DMS 273 (cell line): ENCODE data around the gene GMDS.

Source experiments
- DNase-seq: peaks from one replicate; lab custom pipeline; 2025; ENCODE audit not compliant: unreplicated experiment; lab: John Stamatoyannopoulos, UW

The GMDS gene

DNA sequence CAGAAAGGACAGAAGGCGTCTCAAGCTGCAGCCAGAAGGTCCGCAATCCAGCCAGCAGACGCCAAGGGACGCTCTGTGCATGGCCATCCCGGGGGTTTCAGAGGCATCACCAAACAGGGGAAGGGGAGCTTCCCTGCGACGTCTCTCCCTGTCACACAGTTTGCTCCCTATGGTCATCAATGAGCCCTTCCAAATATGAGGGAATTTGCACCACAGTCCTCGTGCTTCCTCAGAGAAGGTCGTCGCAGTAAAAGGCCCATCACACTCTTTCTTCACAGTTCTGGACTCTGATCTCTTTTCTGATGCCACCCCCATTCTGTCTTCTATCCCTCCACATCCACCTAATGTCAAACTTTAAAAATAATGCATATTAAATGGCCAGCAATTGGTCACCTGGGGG, 645.9 kb downstream of the GMDS start:
- DNase-seq = no peak

DNA sequence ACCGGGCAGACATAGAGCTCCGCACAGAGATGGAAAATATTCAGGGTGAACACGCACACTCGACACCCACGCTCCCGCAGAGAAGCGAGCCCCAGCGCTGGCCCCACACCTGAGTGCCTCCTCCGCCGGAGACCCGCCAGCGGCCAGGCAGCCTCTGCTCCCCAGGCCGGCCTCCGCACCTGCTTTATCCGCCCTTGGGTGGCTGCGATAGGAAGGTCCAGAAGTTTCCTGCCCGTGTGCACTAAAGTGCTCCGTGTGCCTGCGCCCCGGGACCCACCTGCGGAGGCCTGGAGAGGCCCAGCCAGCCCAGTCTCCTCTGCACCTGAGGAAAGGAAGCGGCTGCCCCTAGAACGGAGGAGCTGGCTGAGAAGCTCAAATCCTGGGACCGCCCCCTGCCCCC, 646.5 kb downstream of the GMDS start:
- DNase-seq = no peak

DNA sequence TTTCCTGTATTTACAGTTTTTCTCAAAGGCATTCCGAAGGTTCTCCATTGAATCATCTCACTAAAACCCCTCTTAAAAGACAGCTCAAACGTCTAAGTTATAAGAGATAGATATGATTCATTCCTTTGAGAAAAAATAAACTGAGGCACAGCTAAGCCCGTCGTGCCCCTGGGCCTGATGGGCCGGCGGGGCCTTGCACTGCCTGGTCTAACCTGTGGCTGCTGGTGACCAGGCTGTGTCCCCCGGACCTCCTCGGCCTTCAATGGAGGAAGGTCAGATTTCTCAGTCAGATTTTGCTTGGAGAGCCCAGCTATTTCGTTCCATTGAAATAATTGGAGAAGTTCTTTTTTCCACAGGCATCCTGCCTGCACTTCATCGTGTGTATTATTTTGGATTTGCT, 647.0 kb downstream of the GMDS start:
- DNase-seq = no peak

DNA sequence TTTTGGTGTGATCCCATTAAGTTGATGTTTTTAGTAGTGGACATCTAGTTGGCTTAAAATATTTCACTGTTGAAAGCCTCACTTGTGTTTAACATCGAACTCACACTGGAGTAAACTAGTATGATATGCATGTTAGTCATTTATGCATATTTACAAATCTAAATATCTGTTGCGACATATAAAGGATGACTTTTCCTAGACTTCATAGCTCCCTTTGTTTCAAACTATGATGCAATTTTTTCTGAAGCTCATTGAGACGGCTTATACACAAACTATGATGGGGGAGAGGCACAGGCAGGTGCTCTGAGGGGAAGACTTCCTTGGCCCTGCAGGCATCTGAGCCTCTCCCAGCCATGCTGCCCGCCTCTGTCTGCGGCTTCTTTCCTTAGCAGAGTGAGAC, 647.5 kb downstream of the GMDS start:
- no peak for DNase-seq

DNA sequence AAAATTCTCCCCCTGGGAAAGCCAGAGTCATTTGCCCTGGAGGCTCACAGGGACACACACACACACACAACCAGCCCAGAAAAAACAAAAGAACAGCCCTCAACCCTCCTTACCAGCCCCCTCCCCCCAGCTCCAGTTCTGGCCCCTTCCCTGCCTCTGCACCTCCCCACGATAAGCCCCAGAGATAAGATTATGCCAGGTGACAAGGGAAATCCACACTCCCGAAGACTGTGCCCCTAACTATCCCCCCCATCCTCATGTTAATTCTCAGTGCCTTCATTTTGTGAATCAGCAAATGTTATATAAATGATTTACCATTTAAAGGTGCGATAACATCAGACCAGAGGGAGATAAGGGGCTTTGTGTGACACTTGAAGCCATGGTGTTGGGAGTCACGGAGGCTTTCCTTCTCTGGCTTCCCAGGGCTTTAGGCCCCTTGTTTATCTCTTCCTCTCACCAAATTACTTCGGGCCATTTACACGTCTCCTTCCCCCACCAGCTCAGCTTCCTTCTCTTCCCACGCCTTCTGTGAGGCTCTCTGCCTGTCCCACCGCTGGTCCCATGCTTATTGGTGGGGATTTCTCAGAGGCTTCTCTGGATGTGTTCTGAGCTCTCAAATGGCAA, 648.2 kb downstream of the GMDS start:
- no peak for DNase-seq

DNA sequence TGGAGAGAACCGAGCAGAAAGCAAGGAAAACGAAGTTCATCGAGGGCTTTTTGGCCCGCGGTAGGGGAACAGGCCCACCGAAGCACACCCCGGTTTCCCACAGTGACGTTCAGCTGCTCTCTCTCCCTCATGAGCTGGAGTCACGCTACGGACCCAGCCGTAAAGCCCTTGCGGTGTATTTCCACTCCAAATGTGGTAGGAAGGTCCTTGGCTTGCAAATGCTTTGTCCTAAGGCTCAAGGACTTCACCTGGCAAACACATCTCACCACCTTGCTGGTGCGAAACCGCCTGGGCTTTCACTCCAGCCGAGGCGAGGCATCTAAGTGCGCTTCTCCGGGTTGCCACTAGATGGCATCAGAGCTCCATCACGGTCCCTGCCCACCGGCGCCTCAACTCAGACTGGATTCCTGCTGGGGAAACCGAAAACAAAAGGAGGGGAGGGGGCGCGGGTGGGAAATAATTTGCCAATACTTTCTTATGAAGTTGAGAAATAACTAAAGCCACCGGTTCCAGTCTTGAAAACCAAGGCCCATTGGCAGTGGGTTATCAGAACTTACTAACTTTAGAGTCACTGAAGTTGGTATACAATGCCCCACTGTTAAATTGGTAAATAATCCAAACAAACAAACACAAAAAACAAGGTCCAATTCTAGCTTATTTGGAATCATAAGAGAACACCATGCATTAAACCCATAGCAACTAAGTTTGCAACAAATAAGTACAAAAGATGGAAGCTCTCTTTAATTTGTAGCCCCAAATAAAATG, 649.1 kb downstream of the GMDS start:
- peak; percentile 74 for DNase-seq

DNA sequence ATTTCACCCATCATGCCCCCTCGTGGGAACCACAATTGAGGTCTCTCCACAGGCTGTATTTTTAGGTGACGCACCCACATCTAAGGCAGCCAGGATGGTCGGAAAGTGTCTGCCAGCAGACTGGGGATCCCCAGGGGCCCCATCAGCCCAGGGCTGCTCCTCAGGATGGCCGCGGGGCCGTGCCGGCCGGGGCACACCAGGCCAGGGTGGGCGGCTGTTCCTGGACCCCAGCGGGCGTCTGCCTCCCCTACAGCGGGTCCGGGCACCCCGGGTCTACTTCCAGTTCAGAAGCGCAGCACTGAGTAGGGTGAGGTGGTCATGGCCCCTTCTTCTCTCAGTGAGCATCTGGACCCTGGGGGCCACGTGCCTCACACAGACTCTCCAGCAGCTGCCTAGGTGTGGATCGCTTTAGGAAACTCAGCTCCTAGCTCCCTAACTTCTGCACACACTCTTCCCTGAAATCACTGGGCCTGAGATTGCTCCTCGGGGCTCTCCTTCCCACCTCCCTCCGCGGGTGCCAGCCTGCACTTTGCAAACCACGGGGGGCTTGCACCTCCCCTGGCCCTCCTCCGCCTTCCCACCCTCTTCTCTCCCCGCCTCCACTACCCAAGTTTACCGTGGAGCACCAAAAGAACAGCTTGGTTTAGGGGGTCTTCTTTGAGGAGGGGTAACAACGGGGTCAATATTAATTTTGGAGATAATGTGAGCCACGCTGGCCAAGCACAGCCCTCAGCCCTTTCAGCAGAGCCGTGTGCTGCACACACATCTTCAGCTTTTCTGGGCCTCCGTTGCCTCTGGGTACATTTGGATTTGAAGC, 649.9 kb downstream of the GMDS start:
- no peak for DNase-seq

DNA sequence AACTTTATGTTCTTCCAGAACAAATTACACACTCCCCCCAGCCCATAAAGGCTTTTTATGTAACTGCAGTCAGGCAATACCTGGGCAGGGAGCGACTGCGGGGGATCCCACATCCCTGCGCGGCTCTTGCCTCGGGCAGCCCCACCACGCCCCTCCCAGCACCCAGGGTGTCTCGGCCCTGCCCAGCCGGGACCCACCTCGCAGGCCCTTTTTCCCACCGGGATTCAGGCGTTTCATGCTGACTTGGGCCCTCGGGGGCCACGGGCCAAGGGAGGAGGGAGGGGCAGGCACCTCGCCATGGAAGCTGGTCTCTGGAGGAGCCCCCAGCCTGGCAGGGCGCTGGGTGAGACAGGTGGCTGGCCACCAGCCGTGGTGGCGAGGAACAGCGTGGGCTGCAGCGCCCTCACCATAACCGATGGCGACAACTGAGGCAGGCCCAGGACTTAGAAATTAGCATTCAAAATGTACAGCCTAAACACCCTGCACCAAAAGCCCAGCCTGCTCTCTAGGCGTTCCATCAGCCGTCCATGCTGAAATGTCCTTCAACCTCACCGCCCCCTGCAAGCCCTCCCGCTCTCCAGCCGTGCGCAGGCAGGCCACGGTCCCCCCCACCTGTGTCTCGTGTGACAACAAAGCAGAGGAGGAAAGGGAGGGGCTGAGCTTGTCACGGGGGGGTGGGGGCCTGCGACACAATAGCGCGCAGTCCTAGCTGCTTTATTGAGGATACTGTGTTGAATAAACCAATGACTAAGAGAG, 650.8 kb downstream of the GMDS start:
- no peak for DNase-seq

DNA sequence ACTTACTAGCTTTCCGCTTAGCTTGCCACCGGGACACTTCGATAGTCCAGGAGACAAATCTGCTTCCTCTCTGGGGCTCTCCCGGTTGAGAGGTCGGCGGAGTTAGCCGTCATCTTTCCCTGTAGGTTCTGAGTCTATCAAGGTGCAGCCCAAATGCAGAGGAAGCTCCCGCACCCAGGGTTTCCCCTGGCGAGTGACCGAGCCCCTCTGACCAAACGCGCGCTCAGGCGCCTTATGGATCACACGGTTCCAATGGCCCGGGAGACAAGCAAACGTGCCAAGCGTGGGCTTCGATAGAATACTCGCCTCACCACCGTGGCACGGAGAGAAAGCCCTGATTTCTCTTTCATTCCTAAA, 651.5 kb downstream of the GMDS start:
- DNase-seq = no peak

DNA sequence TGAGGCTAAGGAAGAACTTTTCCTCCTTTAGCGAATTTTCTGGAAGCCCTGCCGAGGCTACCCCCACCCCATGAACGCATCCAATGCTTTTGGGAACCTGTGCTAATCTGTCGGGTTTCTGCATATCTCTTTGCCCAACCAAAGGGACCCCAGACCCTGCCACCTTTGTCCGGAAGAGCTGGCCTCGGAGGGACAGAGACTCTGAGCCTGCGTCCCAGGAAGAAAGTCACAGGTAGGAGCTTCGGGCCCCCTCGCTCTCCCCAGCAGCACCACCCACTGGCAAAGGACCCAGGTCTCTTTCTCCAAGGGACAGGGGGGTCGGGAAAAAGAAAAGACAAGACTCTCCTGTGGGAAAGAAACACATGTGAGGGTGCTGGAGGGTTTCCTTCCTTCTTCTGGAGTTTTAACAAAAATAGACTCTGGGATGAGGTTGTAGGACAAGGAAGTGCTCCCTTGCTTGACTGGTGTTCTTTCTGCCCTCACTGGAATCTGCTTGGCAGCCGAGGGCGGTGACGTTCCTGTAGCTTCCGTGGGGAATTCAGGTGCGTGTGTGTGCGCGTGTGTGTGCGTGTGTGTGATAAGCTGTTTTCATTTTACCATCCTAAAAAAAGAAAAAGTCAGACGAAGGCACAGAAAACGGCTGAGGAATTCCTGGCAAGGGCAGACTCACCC, 652.0 kb downstream of the GMDS start:
- DNase-seq = no peak

DNA sequence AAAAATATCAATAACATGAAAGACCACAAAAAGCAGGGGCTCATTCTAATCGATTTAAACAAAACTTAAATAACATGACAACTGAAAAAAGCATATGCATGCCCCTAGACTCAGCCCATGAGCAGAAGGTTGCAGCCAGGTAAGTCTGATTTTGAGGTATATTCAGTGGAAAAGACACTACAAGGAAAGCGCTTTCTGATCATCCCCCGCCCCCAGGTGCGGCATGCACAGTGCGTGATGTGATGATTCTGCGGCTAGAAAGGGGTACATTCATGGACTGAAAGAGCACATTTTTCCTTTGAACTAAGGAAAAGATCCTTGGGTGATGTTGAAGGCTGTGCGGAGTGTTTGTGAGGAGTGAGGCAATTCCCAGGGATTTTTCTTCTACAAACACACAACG, 652.6 kb downstream of the GMDS start:
- no peak for DNase-seq

DNA sequence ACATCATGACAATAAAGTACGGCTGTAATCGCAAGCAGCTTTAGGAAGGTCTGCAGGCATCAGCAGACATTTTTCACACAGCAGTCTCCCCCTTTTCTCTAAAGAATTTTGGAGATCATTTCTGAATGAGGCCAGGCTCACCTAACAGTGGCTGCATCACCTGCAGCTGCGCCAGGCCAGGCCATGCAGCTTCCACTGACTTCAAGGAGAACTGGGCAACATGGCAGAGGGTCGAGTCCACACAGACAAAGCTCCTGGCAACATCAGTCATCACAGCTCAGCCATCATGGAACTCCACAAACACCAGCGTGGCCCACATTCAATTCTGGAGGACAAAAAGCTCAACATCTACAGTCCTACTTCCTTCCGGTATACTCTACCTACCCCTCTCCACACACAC, 653.5 kb downstream of the GMDS start:
- DNase-seq = no peak

DNA sequence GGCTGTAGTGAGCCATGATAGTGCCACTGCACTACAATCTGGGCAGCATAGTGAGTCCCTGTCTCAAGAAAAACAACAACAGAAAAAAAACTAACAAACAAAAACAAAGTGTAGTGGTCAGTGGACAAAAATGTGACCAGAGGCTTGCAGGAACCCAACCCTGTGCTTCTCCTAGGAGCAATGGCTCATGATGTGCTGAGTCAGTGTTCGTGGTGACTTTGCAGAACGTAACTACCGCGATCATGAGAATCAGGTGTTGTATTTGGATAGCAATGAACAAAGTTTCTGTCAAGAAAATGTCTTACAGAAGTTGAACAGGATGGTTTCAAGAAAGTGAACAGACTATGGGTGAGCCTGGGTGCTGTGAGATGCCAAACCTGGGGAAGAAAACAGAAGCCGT, 654.2 kb downstream of the GMDS start:
- no peak for DNase-seq

DNA sequence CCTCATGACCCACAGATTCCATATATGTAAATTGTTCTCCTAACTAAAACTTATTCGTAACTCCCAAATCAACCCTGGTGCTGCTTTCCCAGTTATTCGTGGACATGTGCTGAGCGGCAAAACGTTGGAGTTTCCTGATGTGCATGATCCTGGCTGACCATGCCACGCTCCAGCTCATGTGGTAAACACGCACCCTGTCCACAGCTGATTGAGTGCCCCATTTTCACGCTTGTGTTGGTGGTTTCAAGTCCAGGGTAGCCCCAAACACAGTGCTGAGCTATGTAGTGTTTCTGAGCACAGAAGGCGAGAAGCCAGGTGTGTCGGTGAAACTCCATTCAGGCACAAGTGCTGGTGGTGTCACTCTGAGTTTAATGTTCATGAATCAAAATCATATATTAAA, 654.8 kb downstream of the GMDS start:
- DNase-seq = no peak

DNA sequence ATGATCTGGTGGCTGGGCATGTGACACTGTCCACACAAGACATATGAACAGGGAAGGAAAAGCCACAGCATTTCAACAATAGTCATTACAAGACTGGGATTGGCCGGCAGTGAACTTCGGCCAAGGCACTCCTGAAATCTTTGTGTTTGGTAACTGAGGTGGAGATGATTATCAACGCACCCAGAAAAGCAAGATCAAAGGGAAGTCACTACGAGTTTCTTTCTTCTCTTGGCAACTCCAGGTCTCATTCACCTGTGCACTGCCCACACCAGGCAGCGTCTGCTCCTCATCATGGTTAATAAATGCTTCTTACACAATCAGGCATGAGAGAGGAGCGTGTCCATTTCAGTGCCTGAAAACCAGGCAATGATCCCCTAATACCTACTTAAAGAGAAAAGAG, 656.2 kb downstream of the GMDS start:
- no peak for DNase-seq

DNA sequence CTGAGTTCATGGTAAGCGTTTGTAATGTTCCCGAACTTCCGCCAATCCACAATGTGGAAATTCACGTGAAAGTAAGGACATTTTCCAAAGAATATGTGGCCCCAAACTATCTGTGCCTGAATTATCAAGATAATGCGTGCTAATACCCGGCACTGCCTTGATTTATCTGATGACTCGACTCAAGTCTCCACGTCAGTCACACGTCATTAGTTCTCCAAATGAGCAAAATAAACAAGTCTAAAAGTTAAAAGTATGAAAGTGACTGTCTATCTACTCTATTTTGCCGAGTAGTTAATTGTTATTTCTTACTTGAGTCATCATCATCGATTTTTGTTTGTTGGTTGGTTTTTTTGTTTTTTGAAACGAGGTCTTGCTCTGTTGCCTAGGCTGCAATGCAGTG, 657.4 kb downstream of the GMDS start:
- DNase-seq = no peak

DNA sequence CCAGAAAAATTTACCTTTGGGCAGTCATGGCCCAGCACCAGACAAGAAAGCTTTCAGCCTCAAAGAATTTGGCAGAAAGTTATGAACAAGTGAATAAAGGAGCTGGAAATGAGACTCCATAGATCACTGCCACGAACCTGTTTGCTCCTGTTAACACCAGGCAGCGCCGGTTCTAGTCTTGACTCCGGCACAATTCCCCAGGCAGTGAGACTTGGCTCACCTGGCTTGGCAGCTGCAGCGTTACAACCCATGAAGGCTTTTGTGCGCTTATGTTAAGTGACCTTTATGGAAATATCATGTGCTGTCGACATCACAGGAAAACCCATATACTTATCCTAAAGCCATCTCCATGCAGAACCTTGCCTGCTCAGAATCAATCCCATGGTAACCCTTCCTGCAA, 657.9 kb downstream of the GMDS start:
- no peak for DNase-seq

DNA sequence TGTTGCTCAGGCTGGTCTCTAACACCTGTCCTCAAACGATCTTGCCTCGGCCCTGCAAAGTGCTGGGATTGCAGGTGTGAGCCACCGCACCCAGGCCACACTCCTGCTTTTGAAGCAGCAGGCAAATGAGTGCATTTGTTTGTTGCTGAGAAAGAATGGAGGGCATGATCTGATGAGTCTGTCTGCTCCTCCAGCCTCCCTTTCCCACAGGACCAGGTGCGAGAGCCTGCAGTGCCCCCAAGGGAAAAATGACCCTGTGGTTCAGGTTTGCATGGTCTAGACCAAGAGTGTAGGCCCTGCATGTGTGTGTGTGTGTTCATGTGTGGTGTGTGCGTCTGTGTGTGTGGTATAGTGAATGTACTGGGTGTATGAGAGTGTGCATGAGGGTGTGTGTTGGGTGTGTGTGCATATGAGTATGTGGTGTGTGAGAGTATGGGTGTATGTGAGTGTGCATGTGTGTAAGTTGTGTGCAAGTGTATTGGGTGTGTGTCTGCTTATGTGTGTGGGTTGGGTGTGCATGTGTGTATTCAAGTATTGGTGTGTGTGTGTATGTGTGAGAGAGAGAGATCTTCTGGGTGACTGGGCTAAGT, 658.4 kb downstream of the GMDS start:
- DNase-seq = no peak

DNA sequence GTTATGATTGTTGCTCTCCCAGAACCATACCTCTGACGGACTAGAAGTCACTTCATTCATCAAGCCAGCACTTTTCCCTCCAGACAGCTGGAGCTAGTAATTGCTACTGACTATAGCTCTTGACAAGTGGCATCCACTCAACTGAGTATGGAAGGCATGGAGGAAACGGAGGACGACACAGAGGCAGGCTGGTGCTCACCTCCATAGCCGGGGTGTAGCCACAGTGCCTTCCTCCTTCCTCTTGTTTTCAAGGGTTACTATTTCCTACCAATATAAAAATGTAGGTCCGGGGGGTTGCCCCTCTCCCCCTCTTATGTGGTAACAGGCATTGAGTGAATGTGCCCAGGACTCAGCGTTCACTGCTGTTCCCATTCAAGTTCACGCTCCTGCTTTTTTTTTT, 659.1 kb downstream of the GMDS start:
- no peak for DNase-seq

DNA sequence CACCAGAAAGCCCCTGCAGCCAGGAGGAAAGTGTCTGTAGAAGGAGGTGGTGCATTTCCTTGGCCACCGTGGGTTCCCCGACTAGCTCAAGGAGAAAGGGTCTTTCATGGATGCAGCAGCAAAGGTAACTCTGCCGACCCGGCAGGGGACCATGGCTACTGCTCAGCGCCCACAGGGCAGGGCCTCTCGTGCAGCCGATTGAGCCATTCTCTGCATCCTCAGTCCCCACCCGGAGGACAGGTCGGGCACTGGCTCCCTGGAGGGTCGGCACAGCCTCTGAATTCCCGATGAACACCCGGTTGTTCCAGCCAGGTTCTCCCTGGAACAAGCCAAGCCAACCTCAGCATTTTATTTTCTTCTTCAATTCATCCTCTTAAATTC, 659.7 kb downstream of the GMDS start:
- DNase-seq = no peak
